ENCODE results near the gene SDK2. TPM values are rescaled to one million over a fixed set of nuclear protein-coding genes. Genes with fewer than 3 reads are reported as not detected.

Gene SDK2
- total and polyA plus RNA-seq, 2 donors, result 0.66 to 0.87 TPM

- peaks cover 0 to 19% of the 10 kb centered on the region in 2 donors for H3K4me1 ChIP-seq (ENCODE audit: control insufficient read depth in 2 of 2, insufficient read depth in 2 of 2, low read length in 2 of 2)
- H3K27me3 ChIP-seq (ENCODE audit: control insufficient read depth in 2 of 2, insufficient read depth in 1 of 2, low read length in 1 of 2), result peaks cover 0 to 16% of the 10 kb centered on the region in 2 donors
- DNase-seq (ENCODE audit: low read depth in 6 of 9, low spot score in 9 of 9), result no peak
- no peaks in the 10 kb centered on the region for H3K36me3 ChIP-seq (ENCODE audit: control insufficient read depth in 2 of 2, insufficient read depth in 2 of 2, low read length in 1 of 2)
- H3K27ac ChIP-seq (ENCODE audit: low read depth in 1 of 2, low read length in 1 of 2), result peak overlapping the region; percentile 10 to 80
- no peak overlapping the region for H3K4me3 ChIP-seq (ENCODE audit: low read length in 2 of 2)
- no peaks in the 10 kb centered on the region for H3K9me3 ChIP-seq (ENCODE audit: control insufficient read depth in 2 of 2, insufficient read depth in 1 of 2, low read length in 1 of 2)
- 85% methylated on average over 7 of the region's 7 CpGs for WGBS
Measured at GRCh38 chr17:73342541-73343167, 301.6 kb downstream of the SDK2 start.

DNA sequence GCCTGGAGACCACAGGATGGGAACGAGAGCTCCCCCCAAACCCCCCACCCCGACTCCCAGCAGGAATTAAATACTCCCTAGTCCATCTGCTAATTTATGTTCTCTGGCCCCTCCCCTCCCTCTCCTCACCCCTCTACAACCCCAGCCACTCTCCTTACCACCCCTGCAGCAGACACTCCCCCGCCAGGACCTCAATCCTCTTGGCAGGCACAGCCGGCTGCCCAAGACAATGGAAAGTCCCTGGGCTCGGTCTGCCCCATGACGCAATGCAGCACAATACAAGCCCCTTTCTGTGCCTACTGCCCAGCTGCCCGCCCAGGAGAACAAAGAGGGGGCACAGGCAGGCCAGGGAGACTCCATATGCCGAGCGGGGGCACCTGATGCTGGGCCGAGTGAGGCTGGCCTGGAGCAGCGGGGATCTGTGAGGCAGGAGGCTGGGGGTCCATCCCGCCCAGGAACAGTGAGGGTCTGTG, 302.2 kb downstream of the SDK2 start:
- Histone ChIP-seq H3K9me3 (ENCODE audit: control insufficient read depth in 2 of 2, insufficient read depth in 1 of 2, low read length in 1 of 2) (no peaks in the 10 kb centered on the region), H3K36me3 (ENCODE audit: control insufficient read depth in 2 of 2, insufficient read depth in 2 of 2, low read length in 1 of 2) (no peaks in the 10 kb centered on the region), H3K4me1 (ENCODE audit: control insufficient read depth in 2 of 2, insufficient read depth in 2 of 2, low read length in 2 of 2) (peaks cover 0 to 19% of the 10 kb centered on the region in 2 donors), H3K27me3 (ENCODE audit: control insufficient read depth in 2 of 2, insufficient read depth in 1 of 2, low read length in 1 of 2) (peaks cover 0 to 16% of the 10 kb centered on the region in 2 donors), H3K4me3 (ENCODE audit: low read length in 2 of 2) (no peak overlapping the region), H3K27ac (ENCODE audit: low read depth in 1 of 2, low read length in 1 of 2) (peak overlapping the region; percentile 10 to 80)
- DNase-seq (ENCODE audit: low read depth in 6 of 9, low spot score in 9 of 9), result peak in 1 of 9 donors; percentile 35
- 92% methylated on average over 12 of the region's 12 CpGs for WGBS

DNA sequence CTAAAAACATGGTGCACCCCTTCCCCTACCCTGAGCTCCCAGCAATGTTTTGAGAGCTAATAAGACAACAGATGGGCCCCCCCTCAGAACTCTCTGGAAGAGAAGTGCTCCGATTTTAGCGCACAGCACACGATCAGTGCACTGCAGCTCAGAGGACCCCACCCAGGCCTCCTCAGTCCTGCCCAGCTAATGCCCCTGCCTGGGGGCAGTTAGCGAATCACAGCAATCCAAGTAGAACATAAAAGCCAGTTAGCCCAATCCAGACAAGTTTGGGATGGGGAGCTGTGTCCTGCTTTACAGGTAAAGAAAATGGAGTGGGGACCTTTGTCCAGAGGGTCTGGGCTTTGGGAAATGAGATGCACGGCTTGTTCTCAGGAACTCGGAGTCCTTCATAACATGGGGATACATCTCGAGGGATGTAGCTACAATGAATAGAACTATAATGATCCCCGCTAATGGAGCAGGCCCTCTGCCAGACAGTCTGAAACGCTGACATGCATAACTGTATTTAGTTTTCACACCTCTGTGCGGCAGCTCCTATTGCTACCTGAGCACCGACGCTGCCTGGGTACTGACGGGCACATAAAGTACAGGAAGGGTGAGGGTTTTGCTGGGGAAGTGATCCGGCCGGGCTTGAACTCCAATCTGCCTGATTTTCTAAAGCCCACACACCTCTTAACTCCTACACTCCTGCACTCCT, 302.7 kb downstream of the SDK2 start:
- Histone ChIP-seq H3K27ac (ENCODE audit: low read depth in 1 of 2, low read length in 1 of 2) (peak overlapping the region; percentile 40 to 62), H3K4me3 (ENCODE audit: low read length in 2 of 2) (no peak overlapping the region), H3K36me3 (ENCODE audit: control insufficient read depth in 2 of 2, insufficient read depth in 2 of 2, low read length in 1 of 2) (no peaks in the 10 kb centered on the region), H3K4me1 (ENCODE audit: control insufficient read depth in 2 of 2, insufficient read depth in 2 of 2, low read length in 2 of 2) (peaks cover 0 to 19% of the 10 kb centered on the region in 2 donors), H3K9me3 (ENCODE audit: control insufficient read depth in 2 of 2, insufficient read depth in 1 of 2, low read length in 1 of 2) (no peaks in the 10 kb centered on the region), H3K27me3 (ENCODE audit: control insufficient read depth in 2 of 2, insufficient read depth in 1 of 2, low read length in 1 of 2) (peaks cover 0 to 16% of the 10 kb centered on the region in 2 donors)
- 91% methylated on average over 15 of the region's 15 CpGs for WGBS
- DNase-seq (ENCODE audit: low read depth in 6 of 9, low spot score in 9 of 9), result no peak

DNA sequence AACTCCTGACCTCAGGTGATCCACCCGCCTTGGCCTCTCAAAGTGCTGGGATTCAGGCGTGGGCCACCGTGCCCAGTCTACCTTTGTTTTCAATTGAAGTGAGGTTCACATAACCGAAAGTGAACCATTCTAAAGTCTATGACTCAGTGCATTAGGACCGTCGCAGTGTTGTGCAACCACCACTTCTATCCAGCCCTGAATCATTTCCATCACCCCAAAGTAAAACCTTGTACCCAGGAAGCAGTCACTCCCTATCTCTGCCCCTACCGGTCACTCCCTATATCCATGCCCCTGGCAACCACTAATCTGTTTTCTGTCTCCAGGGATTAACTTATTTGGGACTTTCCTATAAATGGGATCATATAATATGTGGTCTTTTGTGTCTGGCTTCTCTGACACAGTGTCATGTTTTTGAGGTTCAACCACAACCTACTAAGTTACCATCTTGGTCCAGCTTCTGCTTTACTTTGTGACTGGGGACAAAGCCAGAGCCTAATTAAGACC, 304.1 kb downstream of the SDK2 start:
- DNase-seq (ENCODE audit: low read depth in 6 of 9, low spot score in 9 of 9), result no peak
- H3K27ac ChIP-seq (ENCODE audit: low read depth in 1 of 2, low read length in 1 of 2), result peak overlapping the region in 1 of 2 donors; percentile 36
- H3K4me1 ChIP-seq (ENCODE audit: control insufficient read depth in 2 of 2, insufficient read depth in 2 of 2, low read length in 2 of 2), result peaks cover 0 to 19% of the 10 kb centered on the region in 2 donors
- peaks cover 0 to 16% of the 10 kb centered on the region in 2 donors for H3K27me3 ChIP-seq (ENCODE audit: control insufficient read depth in 2 of 2, insufficient read depth in 1 of 2, low read length in 1 of 2)
- H3K36me3 ChIP-seq (ENCODE audit: control insufficient read depth in 2 of 2, insufficient read depth in 2 of 2, low read length in 1 of 2), result no peaks in the 10 kb centered on the region
- no peaks in the 10 kb centered on the region for H3K9me3 ChIP-seq (ENCODE audit: control insufficient read depth in 2 of 2, insufficient read depth in 1 of 2, low read length in 1 of 2)
- no peak overlapping the region for H3K4me3 ChIP-seq (ENCODE audit: low read length in 2 of 2)
- WGBS, result 95% methylated on average over 7 of the region's 7 CpGs

DNA sequence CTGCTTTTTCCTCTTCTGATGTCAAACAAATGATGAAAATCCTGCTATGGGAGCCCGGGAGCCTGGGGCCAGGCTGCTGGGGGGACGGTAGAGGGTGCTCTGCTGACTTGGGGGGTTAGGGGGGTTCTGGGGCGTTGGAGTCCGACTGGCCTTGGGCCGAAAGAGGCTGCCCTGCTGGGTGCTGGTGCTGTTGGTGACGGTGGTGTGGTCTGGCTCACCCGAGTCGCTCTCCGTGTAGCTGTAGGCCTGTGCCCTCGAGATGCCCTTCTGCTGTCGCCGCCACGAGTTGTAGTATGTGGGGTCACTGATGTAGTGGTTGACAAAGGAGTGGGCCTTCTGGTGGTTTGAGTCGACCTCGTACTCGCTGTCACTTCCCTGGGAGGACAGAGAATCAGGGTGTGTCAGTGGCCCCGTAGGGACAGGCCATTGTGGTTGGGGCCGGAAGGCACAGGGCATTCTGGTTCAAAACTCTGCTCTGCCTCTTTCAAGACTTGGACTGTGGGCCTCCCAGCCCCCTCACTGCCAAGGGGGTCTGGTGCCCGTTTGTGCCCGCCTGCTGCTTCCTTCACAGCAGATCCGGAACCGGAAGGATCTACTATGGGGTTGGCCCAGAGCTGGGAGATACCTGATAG, 305.6 kb downstream of the SDK2 start:
- Histone ChIP-seq H3K27me3 (ENCODE audit: control insufficient read depth in 2 of 2, insufficient read depth in 1 of 2, low read length in 1 of 2) (peaks cover 0 to 16% of the 10 kb centered on the region in 2 donors), H3K4me1 (ENCODE audit: control insufficient read depth in 2 of 2, insufficient read depth in 2 of 2, low read length in 2 of 2) (peaks cover 0 to 17% of the 10 kb centered on the region in 2 donors), H3K4me3 (ENCODE audit: low read length in 2 of 2) (no peak overlapping the region), H3K36me3 (ENCODE audit: control insufficient read depth in 2 of 2, insufficient read depth in 2 of 2, low read length in 1 of 2) (no peaks in the 10 kb centered on the region), H3K9me3 (ENCODE audit: control insufficient read depth in 2 of 2, insufficient read depth in 1 of 2, low read length in 1 of 2) (no peaks in the 10 kb centered on the region), H3K27ac (ENCODE audit: low read depth in 1 of 2, low read length in 1 of 2) (no peak overlapping the region)
- DNase-seq (ENCODE audit: low read depth in 6 of 9, low spot score in 9 of 9), result no peak
- 95% methylated on average over 22 of the region's 22 CpGs for WGBS

GRCh38 chr17:73338050-73338521, 306.2 kb downstream of the SDK2 start:
- WGBS, result 91% methylated on average over 13 of the region's 13 CpGs
- Histone ChIP-seq H3K4me1 (ENCODE audit: control insufficient read depth in 2 of 2, insufficient read depth in 2 of 2, low read length in 2 of 2) (peaks cover 0 to 11% of the 10 kb centered on the region in 2 donors), H3K9me3 (ENCODE audit: control insufficient read depth in 2 of 2, insufficient read depth in 1 of 2, low read length in 1 of 2) (no peaks in the 10 kb centered on the region), H3K27me3 (ENCODE audit: control insufficient read depth in 2 of 2, insufficient read depth in 1 of 2, low read length in 1 of 2) (peaks cover 0 to 12% of the 10 kb centered on the region in 2 donors), H3K27ac (ENCODE audit: low read depth in 1 of 2, low read length in 1 of 2) (no peak overlapping the region), H3K4me3 (ENCODE audit: low read length in 2 of 2) (no peak overlapping the region), H3K36me3 (ENCODE audit: control insufficient read depth in 2 of 2, insufficient read depth in 2 of 2, low read length in 1 of 2) (no peaks in the 10 kb centered on the region)
- no peak for DNase-seq (ENCODE audit: low read depth in 6 of 9, low spot score in 9 of 9)

GRCh38 chr17:73337330-73337710, 306.9 kb downstream of the SDK2 start:
- peaks cover 0 to 4% of the 10 kb centered on the region in 2 donors for H3K4me1 ChIP-seq (ENCODE audit: control insufficient read depth in 2 of 2, insufficient read depth in 2 of 2, low read length in 2 of 2)
- H3K27ac ChIP-seq (ENCODE audit: low read depth in 1 of 2, low read length in 1 of 2), result no peak overlapping the region
- no peaks in the 10 kb centered on the region for H3K36me3 ChIP-seq (ENCODE audit: control insufficient read depth in 2 of 2, insufficient read depth in 2 of 2, low read length in 1 of 2)
- H3K4me3 ChIP-seq (ENCODE audit: low read length in 2 of 2), result no peak overlapping the region
- 94% methylated on average over 4 of the region's 4 CpGs for WGBS
- H3K9me3 ChIP-seq (ENCODE audit: control insufficient read depth in 2 of 2, insufficient read depth in 1 of 2, low read length in 1 of 2), result no peaks in the 10 kb centered on the region
- DNase-seq (ENCODE audit: low read depth in 6 of 9, low spot score in 9 of 9), result no peak
- H3K27me3 ChIP-seq (ENCODE audit: control insufficient read depth in 2 of 2, insufficient read depth in 1 of 2, low read length in 1 of 2), result peaks cover 0 to 6% of the 10 kb centered on the region in 2 donors

DNA sequence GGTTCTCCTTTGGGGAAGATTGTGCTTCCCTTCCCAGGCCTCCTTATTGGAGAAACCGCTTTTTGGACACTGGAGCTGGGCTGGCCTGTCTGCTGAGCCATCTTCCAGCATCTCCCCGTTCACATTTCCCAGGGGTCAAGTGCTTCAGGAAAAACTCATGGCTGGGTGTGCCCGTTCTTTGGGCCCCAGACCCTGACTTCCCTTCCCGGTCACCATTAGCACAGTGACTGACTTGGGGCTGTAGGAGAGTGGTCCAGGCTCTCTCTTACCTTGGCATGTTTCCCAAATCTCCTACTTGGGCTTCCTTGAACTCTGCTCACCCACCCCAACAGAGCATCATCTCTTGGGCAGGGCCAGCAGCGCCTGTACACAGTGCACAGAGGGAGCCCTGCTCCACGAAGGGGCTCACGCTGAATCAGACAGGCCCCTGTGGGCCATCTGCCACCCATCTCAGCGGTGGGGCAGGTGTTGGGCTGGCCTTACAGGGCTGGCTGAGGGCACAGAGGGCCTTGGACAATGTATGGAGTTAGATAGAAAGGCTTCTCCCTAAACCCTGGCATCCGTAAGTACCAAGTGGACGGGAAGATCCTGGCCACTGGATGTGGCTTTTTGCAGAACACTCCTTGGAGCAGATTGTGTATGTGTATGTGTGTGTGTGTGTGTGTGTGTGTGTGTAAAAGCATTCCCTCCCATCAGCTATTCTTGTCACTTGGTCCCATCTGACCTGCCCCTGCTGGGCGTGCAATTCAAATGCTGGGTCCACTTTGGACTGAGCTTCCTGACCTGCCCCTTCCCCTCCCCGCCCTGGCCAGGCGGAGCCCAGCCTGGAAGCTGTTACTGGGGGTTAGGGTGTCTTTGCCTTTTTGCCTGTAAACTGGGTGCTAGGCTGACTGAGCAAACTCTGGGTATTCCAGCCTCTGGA, 307.6 kb downstream of the SDK2 start:
- WGBS, result 93% methylated on average over 13 of the region's 13 CpGs
- H3K9me3 ChIP-seq (ENCODE audit: control insufficient read depth in 2 of 2, insufficient read depth in 1 of 2, low read length in 1 of 2), result no peaks in the 10 kb centered on the region

More for the DNA sequence above, 307.6 kb downstream of the SDK2 start:
- H3K27ac ChIP-seq (ENCODE audit: low read depth in 1 of 2, low read length in 1 of 2), result no peak overlapping the region
- H3K4me1 ChIP-seq (ENCODE audit: control insufficient read depth in 2 of 2, insufficient read depth in 2 of 2, low read length in 2 of 2), result peaks cover 0 to 2% of the 10 kb centered on the region in 2 donors
- H3K36me3 ChIP-seq (ENCODE audit: control insufficient read depth in 2 of 2, insufficient read depth in 2 of 2, low read length in 1 of 2), result no peaks in the 10 kb centered on the region
- H3K4me3 ChIP-seq (ENCODE audit: low read length in 2 of 2), result no peak overlapping the region
- DNase-seq (ENCODE audit: low read depth in 6 of 9, low spot score in 9 of 9), result no peak
- no peaks in the 10 kb centered on the region for H3K27me3 ChIP-seq (ENCODE audit: control insufficient read depth in 2 of 2, insufficient read depth in 1 of 2, low read length in 1 of 2)
